OCI-LY3 (cell line): ENCODE results near the gene GAB2.

ENCODE experiments used
- CTCF ChIP-seq: fragments of 200-600, 300-600 bp; sonication (generic); IDR thresholded peaks from 2 replicates; pipeline ENCODE4 v1.5.1; 2014; ENCODE audit warnings: antibody characterized with exemption, low read length, low read depth
- EZH2phosphoT487 ChIP-seq: fragments of 200-600 bp; shearing (Covaris generic); IDR thresholded peaks from 2 replicates; pipeline ENCODE4 v1.6.1; 2018; ENCODE audit warnings: antibody characterized with exemption, mixed run types, low read depth

DNA sequence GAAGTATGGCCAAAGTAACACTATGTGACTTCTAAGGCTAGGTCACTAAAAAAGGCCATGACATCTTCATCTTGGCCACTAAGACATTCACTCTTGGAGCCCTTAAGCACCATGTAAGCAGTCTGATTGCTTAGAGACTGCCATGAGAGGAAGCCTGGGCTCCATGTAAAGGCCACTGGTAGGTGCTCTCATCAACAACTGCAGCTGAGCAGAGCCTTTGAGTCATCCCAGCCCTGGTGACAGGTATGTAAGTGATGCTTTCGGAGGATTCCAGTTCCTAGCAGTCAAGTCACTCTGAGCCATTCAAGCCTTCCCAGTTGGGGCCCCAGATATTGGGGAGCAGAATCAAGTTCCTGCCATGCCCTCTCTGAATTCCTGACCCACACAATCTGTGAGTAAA is 26.2 kb downstream of the GAB2 start:
- TF ChIP-seq CTCF (no peak), EZH2phosphoT487 (no peak)
